HK-2 (cell line): ENCODE measurements around the gene CLDN22.
A peak's percentile ranks its signal among the peaks of the same experiment; 100 is the strongest.

ENCODE experiments used
- DNase-seq: peaks from one replicate; pipeline ENCODE4 v3.0.0-alpha.2; 2018; ENCODE audit not compliant: unreplicated experiment

The CLDN22 gene

DNA sequence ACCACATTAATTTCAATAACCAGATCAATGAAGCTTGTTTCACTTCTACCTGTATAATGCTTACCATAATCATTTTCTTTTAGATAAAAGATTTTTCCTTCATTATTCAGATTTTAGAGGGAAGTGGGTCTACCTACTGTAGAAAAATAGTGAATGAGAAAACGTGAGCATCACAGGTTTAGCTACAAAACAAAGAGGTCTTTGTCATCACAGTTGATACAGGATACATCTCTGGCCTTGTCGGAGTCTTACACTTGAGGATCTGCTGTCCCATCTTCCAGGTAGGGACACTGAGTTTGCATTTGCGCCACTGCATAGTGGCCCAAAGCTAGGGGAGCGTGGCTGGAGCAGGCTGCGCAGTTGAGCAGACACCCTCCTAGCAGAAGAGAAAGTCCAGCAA is 1.4 kb upstream of the CLDN22 start:
- no peak for DNase-seq

DNA sequence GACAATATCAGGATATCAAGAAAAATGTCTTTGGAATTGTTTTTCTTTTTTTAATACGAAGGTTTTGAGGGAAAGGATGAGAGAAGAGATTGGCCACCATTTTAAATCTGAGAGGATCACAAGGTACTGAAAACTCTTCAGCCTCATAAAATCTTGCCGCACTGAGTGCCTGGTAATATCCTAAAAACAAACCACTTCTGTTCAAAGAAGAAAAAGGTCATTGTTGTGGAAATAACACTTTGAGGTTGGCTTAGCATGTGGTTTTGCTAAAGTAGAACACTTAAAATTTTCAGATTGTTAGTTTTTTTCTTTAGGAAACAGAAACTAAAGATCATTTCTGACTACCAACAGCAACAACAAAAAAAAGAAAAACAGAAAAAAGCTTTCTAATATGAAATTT is 1.0 kb upstream of the CLDN22 start:
- DNase-seq: no peak

DNA sequence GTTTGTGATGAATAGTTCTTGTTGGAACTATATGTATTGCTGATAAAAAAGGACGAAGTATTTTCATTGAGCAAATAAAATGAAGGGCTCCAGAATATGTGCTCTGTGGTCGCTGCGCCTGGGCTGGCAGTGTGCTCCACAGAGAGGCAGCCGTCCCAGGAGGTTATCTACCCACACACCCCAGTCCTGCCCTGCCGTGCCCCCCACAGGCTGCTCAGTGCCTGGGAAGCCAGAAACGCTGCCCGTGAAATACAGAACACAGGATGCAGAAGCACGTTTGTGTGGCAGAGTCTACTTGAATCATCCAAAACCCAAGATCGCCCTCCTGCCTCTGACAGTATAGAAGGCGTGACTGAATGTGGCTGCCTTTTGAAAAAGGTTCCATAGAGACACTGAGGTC is 1.4 kb downstream of the CLDN22 start:
- no peak for DNase-seq

GRCh38 chr4:183314806-183315205 is 5.3 kb downstream of the CLDN22 start:
- no peak for DNase-seq

DNA sequence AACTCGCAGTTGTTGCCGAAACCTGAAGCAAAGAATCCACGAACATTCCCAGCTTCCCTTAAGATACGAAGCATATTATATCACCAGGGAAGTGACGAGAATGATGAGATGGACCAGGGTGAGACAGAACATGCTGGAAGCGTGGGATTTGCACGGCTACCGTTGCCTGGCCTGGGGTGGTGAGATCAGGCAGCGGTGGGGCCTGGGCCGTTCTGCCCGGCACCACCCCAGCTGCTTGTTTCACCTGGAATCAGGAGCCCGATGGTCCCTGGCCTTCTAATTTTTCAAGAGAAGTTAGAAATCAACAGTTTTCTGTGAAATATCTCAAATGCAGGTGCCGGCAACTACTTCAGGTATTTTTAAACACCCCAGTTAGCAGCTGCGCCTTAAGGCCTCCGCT is 5.7 kb downstream of the CLDN22 start:
- no peak for DNase-seq

- no peak for DNase-seq
Measured at GRCh38 chr4:183312841-183313240, 7.2 kb downstream of the CLDN22 start.

DNA sequence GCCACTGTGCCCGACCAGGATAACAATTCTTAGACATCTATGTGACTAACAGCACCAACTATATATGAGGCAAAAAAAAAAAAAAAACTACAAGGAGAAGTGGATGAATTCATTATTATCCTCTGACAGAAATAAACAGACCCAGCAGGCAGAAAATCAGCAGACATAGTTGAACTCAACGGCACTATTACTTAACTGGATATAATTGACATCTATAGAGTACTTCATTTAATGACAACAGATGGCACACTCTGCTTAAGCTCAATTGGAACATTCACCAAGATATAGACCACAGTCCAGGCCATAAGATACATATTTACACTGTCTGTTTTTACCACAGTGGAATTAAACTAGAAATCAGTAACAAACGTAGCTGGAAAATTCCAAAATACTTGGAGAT is 13.3 kb downstream of the CLDN22 start:
- DNase-seq: no peak

DNA sequence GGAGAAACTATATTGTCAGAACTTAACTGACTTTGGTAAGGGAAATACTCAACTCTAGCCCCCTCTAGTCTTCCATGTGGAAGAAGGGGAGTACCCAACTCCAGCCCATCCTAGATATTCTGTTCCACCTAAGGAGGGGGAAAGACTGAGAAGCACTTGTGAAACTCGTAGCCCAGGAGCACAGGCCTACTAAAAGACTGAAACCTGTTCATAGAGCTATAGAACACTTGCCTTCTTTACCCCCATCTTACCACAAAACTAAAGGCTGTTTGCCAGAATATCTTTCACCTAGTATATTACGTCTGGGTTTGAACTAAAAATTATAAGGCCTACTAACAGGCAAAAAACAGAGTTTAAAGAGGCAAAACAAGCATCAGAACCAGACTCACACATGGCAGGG is 15.5 kb downstream of the CLDN22 start:
- DNase-seq: no peak

GRCh38 chr4:183304067-183304466 is 16.0 kb downstream of the CLDN22 start:
- no peak for DNase-seq

GRCh38 chr4:183303301-183303700 is 16.8 kb downstream of the CLDN22 start:
- DNase-seq: no peak

- no peak for DNase-seq
Measured at GRCh38 chr4:183300655-183301054, 19.4 kb downstream of the CLDN22 start.

DNA sequence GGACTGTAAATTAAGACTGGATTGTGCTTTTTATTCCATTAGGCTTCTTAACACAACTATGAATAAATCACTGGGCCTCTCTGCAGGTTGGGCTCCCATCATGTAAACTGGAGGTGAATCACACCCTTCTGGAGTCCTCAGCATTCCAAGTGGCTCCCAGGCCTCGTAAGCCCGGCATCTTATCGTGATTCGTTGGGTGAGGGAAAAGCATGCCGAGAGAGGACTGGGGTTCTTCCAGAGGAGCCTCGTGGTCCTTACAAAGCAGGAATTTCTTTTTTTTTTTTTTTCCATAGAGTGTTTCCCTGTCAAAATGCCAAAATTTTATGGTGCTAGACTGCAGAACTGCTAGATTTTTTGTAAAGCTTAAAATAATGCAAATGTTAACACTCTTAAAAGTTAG is 20.0 kb downstream of the CLDN22 start:
- peak; percentile 29 for DNase-seq

DNA sequence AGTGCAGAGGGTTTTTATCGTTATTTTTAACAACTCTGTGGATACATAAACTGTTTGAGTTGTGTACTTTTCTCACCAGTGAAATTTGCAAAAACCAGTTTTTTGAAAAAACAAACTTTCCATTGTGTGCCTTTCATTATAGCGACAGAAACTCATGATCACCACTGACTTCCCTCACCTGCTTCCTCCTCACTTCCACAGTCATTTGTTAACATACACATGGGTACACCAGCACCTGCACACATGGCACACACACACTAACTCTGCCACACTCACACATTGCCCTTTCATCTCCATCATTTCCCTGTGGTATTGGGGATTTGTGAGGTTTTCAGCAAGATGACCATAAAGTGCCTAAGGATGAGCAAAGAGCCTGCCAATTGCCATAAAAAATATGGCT is 20.6 kb downstream of the CLDN22 start:
- DNase-seq: no peak

- DNase-seq: no peak
Measured at GRCh38 chr4:183297675-183298074, 22.4 kb downstream of the CLDN22 start.

DNA sequence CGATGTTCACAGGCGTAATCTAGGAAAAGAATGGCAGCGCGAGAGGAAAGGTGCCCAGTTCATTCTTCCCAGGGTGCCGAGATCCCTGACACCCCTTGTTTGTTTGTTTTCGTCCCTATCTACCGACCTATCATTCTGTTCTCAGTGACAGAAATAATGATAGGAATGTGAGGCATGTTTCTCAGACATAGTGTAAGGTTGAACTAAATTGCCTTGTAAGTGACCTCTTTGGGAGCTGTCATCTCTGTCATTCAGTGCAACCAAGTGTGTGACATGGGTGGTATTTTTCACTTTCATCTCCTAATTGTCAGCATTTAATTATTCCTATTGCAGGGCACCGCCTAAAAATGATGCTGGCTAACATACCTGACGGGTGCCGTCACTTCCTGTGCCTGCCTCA is 24.4 kb downstream of the CLDN22 start:
- no peak for DNase-seq

DNA sequence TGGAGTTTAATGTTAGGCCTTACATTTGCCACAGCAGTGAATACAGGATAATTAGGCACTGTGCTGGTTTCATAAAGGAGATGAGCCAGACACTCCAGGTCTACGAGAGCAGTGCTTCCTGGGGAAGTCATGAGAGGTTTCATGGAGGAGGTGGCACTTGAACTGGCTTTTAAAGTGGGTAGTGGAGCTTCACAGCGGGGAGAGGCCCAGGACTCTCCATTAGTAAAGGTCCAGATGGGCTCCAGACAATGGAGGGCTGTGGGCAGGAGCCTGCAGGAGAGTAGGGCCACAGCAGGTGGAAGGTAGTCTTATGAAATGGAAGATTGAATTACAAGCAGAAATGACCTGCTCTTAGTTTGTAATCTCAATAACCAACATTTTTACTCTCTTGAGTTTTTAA is 29.0 kb downstream of the CLDN22 start:
- DNase-seq: no peak

DNA sequence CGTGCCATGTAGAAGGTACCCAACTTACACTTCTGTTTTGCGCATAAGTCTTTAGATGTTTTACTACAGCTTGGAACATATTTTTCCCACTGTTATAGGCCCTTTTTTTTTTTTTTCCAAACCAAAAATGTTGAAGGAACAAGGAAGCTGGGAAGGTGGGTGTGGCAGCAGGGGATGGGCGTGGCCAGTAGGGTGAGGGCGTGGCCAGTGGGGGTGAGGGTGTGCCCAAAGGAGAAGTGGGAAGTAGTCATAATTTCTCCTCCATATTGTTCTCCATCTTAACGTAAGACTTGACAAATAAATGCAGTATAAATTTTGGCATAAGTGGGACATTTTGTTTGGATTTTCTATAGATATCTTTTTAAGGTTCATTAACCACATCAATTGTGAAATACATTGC is 30.4 kb downstream of the CLDN22 start:
- no peak for DNase-seq

DNA sequence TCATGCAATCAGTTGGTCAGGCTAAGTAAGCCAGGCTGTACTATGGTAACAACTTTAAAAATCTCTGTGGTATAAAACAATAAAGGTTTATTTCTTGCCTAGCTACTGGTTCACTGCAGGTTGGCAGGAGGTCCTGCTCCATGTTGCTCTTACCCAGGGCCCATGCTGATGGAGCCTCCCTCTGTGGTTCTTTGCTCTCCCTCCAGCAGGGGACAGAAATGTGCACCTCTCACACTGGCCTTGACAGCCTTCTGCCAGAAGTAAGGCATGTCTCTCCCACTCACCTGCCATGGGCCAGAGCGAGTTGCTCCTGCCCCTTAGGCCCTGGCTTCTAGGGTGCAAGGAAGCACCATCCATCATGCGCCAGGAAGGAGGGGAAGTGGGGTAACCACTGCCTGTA is 31.1 kb downstream of the CLDN22 start:
- DNase-seq: no peak

- no peak for DNase-seq
Measured at GRCh38 chr4:183287677-183288076, 32.4 kb downstream of the CLDN22 start.

- no peak for DNase-seq
Measured at GRCh38 chr4:183287309-183287659, 32.8 kb downstream of the CLDN22 start.

- DNase-seq: no peak
Measured at GRCh38 chr4:183286590-183287308, 33.3 kb downstream of the CLDN22 start.

- no peak for DNase-seq
Measured at GRCh38 chr4:183285886-183286285, 34.2 kb downstream of the CLDN22 start.

- DNase-seq: no peak
Measured at GRCh38 chr4:183284965-183285364, 35.1 kb downstream of the CLDN22 start.

GRCh38 chr4:183284258-183284785 is 35.8 kb downstream of the CLDN22 start:
- DNase-seq: no peak
